PC-3 (cell line): ENCODE measurements around the gene RMI1. TPM values are rescaled to one million over a fixed set of nuclear protein-coding genes. Genes with fewer than 3 reads are reported as not detected.
A peak's percentile ranks its signal among the peaks of the same experiment; 100 is the strongest.

Experiments
- ATAC-seq: fragments of 200-7000 bp; cut with Tn5 transposase; 2 replicates; pipeline ENCODE4 v1.9.1; 2020; ENCODE audit warnings: mild to moderate bottlenecking, moderate library complexity
- BruUV-seq: library from RNA; stranded (reverse); fragments of 400-500 nt; replicated peaks from 2 replicates; lab custom pipeline; 2021; lab: Mats Ljungman, UMichigan
- CTCF ChIA-PET: fragments of 300-600 bp; sonication (Branson Sonifier 250); formaldehyde crosslinking; loops from one replicate; lab custom pipeline; 2022; ENCODE audit warnings: antibody characterized with exemption; lab: Charles Lee
- POLR2A ChIA-PET: fragments of 300-600 bp; sonication (Branson Sonifier 250); formaldehyde crosslinking; loops from one replicate; lab custom pipeline; 2022; ENCODE audit warnings: antibody characterized with exemption; ENCODE audit not compliant: unreplicated experiment; lab: Charles Lee
- DNase-seq: peaks from one replicate; pipeline ENCODE4 v3.0.0-alpha.2; 2015
- H2AFZ ChIP-seq: fragments of 300-600 bp; sonication (generic); 2 replicates; pipeline ENCODE4 v1.6.0; 2016; ENCODE audit warnings: antibody characterized with exemption, low read length
- H3F3A ChIP-seq: fragments of 300-600 bp; sonication (generic); one replicate; pipeline ENCODE4 v1.6.0; 2017; ENCODE audit warnings: antibody characterized with exemption, low read length, control low read depth, mild to moderate bottlenecking; ENCODE audit not compliant: unreplicated experiment
- H3K27ac ChIP-seq: fragments of 300-600 bp; sonication (generic); 2 replicates; pipeline ENCODE4 v1.5.1; 2016; ENCODE audit warnings: mild to moderate bottlenecking, low read length
- H3K27me3 ChIP-seq: fragments of 300-600 bp; sonication (generic); 2 replicates; pipeline ENCODE4 v1.6.1; 2016; ENCODE audit warnings: low read length, mixed read lengths
- H3K36me3 ChIP-seq: fragments of 300-600 bp; sonication (generic); 2 replicates; pipeline ENCODE4 v1.6.1; 2016; ENCODE audit warnings: low read depth, mixed run types, low read length, mixed read lengths
- H3K4me1 ChIP-seq: fragments of 300-600 bp; sonication (generic); 2 replicates; pipeline ENCODE4 v1.5.1; 2016; ENCODE audit warnings: low read length; ENCODE audit not compliant: insufficient read depth
- H3K4me2 ChIP-seq: fragments of 300-600 bp; sonication (generic); 2 replicates; pipeline ENCODE4 v1.6.0; 2016; ENCODE audit warnings: low read length
- H3K4me3 ChIP-seq: fragments of 300-600 bp; sonication (generic); 2 replicates; pipeline ENCODE4 v1.5.1; 2016; ENCODE audit warnings: mild to moderate bottlenecking, low read length, mixed read lengths
- H3K79me2 ChIP-seq: fragments of 300-600 bp; sonication (generic); 2 replicates; pipeline ENCODE4 v1.6.1; 2017; ENCODE audit warnings: low read length, mixed read lengths
- H3K9ac ChIP-seq: fragments of 300-600 bp; sonication (generic); 2 replicates; pipeline ENCODE4 v1.6.0; 2016; ENCODE audit warnings: mild to moderate bottlenecking, low read length
- H3K9me2 ChIP-seq: fragments of 300-600 bp; sonication (generic); replicated peaks from 2 replicates; pipeline ENCODE4 v1.6.1; 2016; ENCODE audit warnings: mixed run types, low read length, mixed read lengths
- H3K9me3 ChIP-seq: fragments of 300-600 bp; sonication (generic); 2 replicates; pipeline ENCODE4 v1.6.1; 2016; ENCODE audit warnings: low read length, mixed read lengths
- H4K20me1 ChIP-seq: fragments of 300-600 bp; sonication (generic); 2 replicates; pipeline ENCODE4 v1.6.1; 2016; ENCODE audit warnings: low read length, mixed read lengths
- EZH2 ChIP-seq: fragments of 300-600 bp; sonication (generic); IDR thresholded peaks from one replicate; pipeline ENCODE4 v1.6.1; 2017; ENCODE audit warnings: antibody characterized with exemption, mild to moderate bottlenecking, low read length; ENCODE audit not compliant: unreplicated experiment
- EZH2phosphoT487 ChIP-seq: fragments of 300-600 bp; sonication (generic); IDR thresholded peaks from 2 replicates; pipeline ENCODE4 v1.6.1; 2018; ENCODE audit warnings: mild to moderate bottlenecking, antibody characterized with exemption, low read length, borderline replicate concordance
- intact Hi-C: fragments of 100-400 bp; cut with micrococcal nuclease; formaldehyde crosslinking; loops from 2 replicates; pipeline ENCODE4 v1.9.0; 2023
- total RNA-seq: library from RNA; depleted of rRNA; stranded (reverse); fragments of >200 nt; gene quantifications from 2 replicates; pipeline ENCODE4 v1.2.3, GENCODE V29; 2014
- TF ChIP-seq, protein P1 (sequence below): fragments of 300-600 bp; sonication (generic); conservative IDR thresholded peaks from 2 replicates; pipeline ENCODE4 v1.5.1; 2017; ENCODE audit warnings: antibody characterized with exemption, low read depth, mild to moderate bottlenecking, low read length

The RMI1 gene
- total RNA-seq, 1 experiment from 2014 or later = 5.0 TPM

DNA sequence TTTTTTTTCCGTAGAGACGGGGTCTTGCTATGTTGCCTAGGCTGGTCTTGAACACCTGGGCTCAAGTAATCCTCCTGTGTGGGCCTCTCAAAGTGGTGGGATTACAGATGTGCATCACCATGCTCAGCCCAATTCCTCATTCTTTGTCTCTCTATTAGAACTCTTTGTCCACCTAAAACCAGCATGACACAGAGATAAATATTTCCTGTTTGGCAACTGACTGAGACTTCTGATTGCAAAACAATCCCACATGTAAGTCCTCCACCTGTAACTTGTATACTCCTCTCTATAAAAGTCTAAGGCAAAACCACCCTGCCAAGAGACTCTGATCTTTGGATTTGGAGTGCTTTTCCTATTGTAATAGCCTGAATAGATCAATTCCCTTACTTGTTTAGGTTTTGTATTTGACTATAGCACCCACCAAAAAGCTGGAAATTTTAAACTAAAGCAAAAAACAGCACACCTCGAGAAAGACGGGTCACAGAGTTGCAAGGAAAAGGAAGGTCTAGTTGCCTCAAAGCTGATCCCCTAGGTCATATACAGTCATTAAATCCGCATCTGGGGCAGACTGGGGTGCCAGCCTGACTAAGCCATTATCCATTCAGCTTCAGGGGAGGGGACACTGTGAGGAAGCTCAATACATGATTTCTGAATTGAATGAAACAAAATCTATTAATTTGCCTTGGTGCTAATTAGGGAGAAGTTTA lies 45.9 kb upstream of the RMI1 start:
- no peaks in the 10 kb centered on the region for H3K27me3 ChIP-seq
- peaks cover 5% of the 10 kb centered on the region for H3F3A ChIP-seq
- no peaks in the 10 kb centered on the region for H3K9me2 ChIP-seq
- TF ChIP-seq, protein P1, sequence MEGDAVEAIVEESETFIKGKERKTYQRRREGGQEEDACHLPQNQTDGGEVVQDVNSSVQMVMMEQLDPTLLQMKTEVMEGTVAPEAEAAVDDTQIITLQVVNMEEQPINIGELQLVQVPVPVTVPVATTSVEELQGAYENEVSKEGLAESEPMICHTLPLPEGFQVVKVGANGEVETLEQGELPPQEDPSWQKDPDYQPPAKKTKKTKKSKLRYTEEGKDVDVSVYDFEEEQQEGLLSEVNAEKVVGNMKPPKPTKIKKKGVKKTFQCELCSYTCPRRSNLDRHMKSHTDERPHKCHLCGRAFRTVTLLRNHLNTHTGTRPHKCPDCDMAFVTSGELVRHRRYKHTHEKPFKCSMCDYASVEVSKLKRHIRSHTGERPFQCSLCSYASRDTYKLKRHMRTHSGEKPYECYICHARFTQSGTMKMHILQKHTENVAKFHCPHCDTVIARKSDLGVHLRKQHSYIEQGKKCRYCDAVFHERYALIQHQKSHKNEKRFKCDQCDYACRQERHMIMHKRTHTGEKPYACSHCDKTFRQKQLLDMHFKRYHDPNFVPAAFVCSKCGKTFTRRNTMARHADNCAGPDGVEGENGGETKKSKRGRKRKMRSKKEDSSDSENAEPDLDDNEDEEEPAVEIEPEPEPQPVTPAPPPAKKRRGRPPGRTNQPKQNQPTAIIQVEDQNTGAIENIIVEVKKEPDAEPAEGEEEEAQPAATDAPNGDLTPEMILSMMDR = no peak
- TF ChIP-seq EZH2phosphoT487 = no peak
- no peak for TF ChIP-seq EZH2
- DNase-seq = peak; percentile 77
- no peak overlapping the region for H3K9ac ChIP-seq
- no peaks in the 10 kb centered on the region for H3K79me2 ChIP-seq
- peak; percentile 73 for ATAC-seq
- CTCF ChIA-PET = no interaction called here
- no TSS peak for BruUV-seq
- no peak overlapping the region for H3K27ac ChIP-seq
- H3K4me3 ChIP-seq = no peak overlapping the region
- no peaks in the 10 kb centered on the region for H3K9me3 ChIP-seq
- no peaks in the 10 kb centered on the region for H3K36me3 ChIP-seq
- no peaks in the 10 kb centered on the region for H4K20me1 ChIP-seq
- no peak overlapping the region for H2AFZ ChIP-seq
- H3K4me2 ChIP-seq = peak overlapping the region; percentile 41
- intact Hi-C loops = loop anchor here (2.0 to 5.0 kb wide), 2 partner anchors 14 to 48 kb away; partner anchors contain the start of genes HNRNPK, KIF27 and RMI1
- peaks cover 20% of the 10 kb centered on the region for H3K4me1 ChIP-seq
- POLR2A ChIA-PET = interaction anchor here (0.6 to 0.7 kb wide), 2 partner anchors 14 to 27 kb away, joined by 4 to 7 read pairs; no protein-coding TSS in a partner anchor

DNA sequence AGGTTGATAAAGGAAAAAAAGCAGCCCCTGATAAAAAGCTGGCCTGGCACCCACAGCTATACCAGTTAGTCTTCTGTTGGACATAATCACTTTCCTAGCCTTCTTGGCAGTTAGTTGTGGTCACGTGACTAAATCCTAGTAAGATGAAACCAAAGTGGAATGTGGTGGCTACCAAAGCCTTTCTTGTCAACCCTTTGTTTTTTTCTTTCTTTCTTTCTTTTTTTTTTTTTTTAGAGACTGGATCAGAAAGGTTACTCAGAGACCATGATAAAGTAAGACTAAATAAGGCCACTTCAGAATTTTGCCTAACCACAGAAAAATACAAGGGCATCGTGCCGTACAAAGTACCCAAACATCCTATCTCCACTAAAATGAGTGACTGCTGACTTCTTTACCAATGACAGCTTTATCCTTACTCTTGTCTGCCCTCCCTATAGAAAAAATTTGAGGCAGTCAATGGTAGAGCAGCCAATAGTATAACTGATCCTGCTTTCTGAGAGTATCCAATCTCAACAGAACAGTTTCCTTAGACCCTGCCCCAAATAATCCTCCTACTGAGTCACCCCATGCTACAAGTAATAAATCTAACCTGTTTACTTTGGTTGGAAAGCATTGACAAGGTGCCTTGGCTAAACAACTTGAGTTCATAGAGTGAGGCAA lies 45.2 kb upstream of the RMI1 start:
- DNase-seq (peak; percentile 63), ATAC-seq (peak; percentile 56)
- Histone ChIP-seq H3K27me3 (no peaks in the 10 kb centered on the region), H2AFZ (no peak overlapping the region), H3F3A (peaks cover 5% of the 10 kb centered on the region), H3K36me3 (no peaks in the 10 kb centered on the region), H4K20me1 (no peaks in the 10 kb centered on the region), H3K9ac (no peak overlapping the region), H3K9me2 (no peaks in the 10 kb centered on the region), H3K4me1 (peaks cover 20% of the 10 kb centered on the region), H3K4me2 (peak overlapping the region; percentile 41; the same call in 1 of the 2 replicates), H3K79me2 (no peaks in the 10 kb centered on the region), H3K4me3 (no peak overlapping the region), H3K9me3 (no peaks in the 10 kb centered on the region), H3K27ac (no peak overlapping the region)
- CTCF ChIA-PET = no interaction called here
- intact Hi-C loops = loop anchor here (2.0 to 5.0 kb wide), 2 partner anchors 15 to 47 kb away; partner anchors contain the start of genes HNRNPK, KIF27 and RMI1
- TF ChIP-seq EZH2phosphoT487 (no peak), EZH2 (no peak)
- TF ChIP-seq, protein P1 = no peak
- BruUV-seq = no TSS peak
- POLR2A ChIA-PET = interaction anchor here (0.6 to 0.7 kb wide), 2 partner anchors 15 to 27 kb away, joined by 4 to 7 read pairs; no protein-coding TSS in a partner anchor
